Activated CD8-positive, alpha-beta memory T cell treated with anti-CD3 and anti-CD28 coated beads for 36 hours (primary cell): Measurements from ENCODE around the gene MYCL. TPM values are rescaled to one million over a fixed set of nuclear protein-coding genes. Genes with fewer than 3 reads are reported as not detected.

Experiments used
- CTCF ChIA-PET: fragments of 350-600 bp; sonication (Branson Sonifier 250); formaldehyde crosslinking; loops from one replicate; lab custom pipeline; 2021; ENCODE audit warnings: antibody characterized with exemption; lab: Charles Lee
- POLR2A ChIA-PET: fragments of 350-600 bp; sonication (Branson Sonifier 250); formaldehyde crosslinking; loops from one replicate; lab custom pipeline; 2021; ENCODE audit warnings: antibody characterized with exemption; lab: Charles Lee
- total RNA-seq, 2 experiments: library from RNA; stranded (reverse); gene quantifications; one replicate each; pipeline ENCODE4 v1.2.3, GENCODE V29; 2021

MYCL gene
- total RNA-seq = under 1 TPM; 0.08 to 0.17 TPM

- ChIA-PET POLR2A (interaction anchor here (1.1 kb wide), 1 partner anchor 18 kb away, joined by 3 read pairs; no protein-coding TSS in a partner anchor), CTCF (interaction anchor here (0.6 to 2.5 kb wide), 20 partner anchors 8 to 131 kb away, joined by 3 to 16 read pairs (median 4); partner anchors contain the start of gene TRIT1)
These were observed at the start of gene MYCL for GRCh38 chr1:39901714-39902459. Gene MYCL (minus strand): TSS chr1:39901917. CDS start chr1:39901434, 483 bp downstream.

GRCh38 chr1:39949891-39950290, 48.2 kb upstream of the MYCL start:
- CTCF ChIA-PET = interaction anchor here (1.4 kb wide), 1 partner anchor 23 kb away, joined by 6 read pairs; no protein-coding TSS in a partner anchor
- POLR2A ChIA-PET = no interaction called here

GRCh38 chr1:39947260-39947659, 45.5 kb upstream of the MYCL start:
- POLR2A ChIA-PET = no interaction called here
- CTCF ChIA-PET = interaction anchor here (0.6 to 1.1 kb wide), 2 partner anchors 17 to 38 kb away, joined by 3 read pairs; no protein-coding TSS in a partner anchor

GRCh38 chr1:39946216-39946615, 44.5 kb upstream of the MYCL start:
- CTCF ChIA-PET = no interaction called here
- POLR2A ChIA-PET = no interaction called here

GRCh38 chr1:39944410-39945112, 42.8 kb upstream of the MYCL start:
- ChIA-PET CTCF (interaction anchor here (0.7 kb wide), 1 partner anchor 113 kb away, joined by 4 read pairs; no protein-coding TSS in a partner anchor), POLR2A (no interaction called here)

- POLR2A ChIA-PET = no interaction called here
- CTCF ChIA-PET = interaction anchor here (0.7 to 0.9 kb wide), 3 partner anchors 24 to 112 kb away, joined by 3 to 4 read pairs (median 3); partner anchors contain the start of gene MYCL
These were observed 42.0 kb upstream of the MYCL start for GRCh38 chr1:39943471-39944290.

GRCh38 chr1:39940980-39941871, 39.5 kb upstream of the MYCL start:
- POLR2A ChIA-PET = no interaction called here
- CTCF ChIA-PET = no interaction called here

- CTCF ChIA-PET = no interaction called here
These were observed 38.5 kb upstream of the MYCL start for GRCh38 chr1:39940253-39940652.

GRCh38 chr1:39938856-39939255, 37.1 kb upstream of the MYCL start:
- POLR2A ChIA-PET = no interaction called here
- CTCF ChIA-PET = no interaction called here

More at GRCh38 chr1:39940253-39940652, 38.5 kb upstream of the MYCL start:
- POLR2A ChIA-PET = no interaction called here

GRCh38 chr1:39936724-39937491, 35.2 kb upstream of the MYCL start:
- ChIA-PET CTCF (interaction anchor here (1.1 kb wide), 1 partner anchor 17 kb away, joined by 3 read pairs; no protein-coding TSS in a partner anchor), POLR2A (no interaction called here)

- CTCF ChIA-PET = interaction anchor here (0.6 kb wide), 1 partner anchor 1065 kb away, joined by 4 read pairs; no protein-coding TSS in a partner anchor
- POLR2A ChIA-PET = no interaction called here
These were observed 32.5 kb upstream of the MYCL start for GRCh38 chr1:39933956-39934941.

GRCh38 chr1:39928809-39929587, 27.3 kb upstream of the MYCL start:
- CTCF ChIA-PET = no interaction called here
- POLR2A ChIA-PET = interaction anchor here (0.5 kb wide), 1 partner anchor 42 kb away, joined by 5 read pairs; no protein-coding TSS in a partner anchor

GRCh38 chr1:39927538-39927937, 25.8 kb upstream of the MYCL start:
- ChIA-PET CTCF (no interaction called here), POLR2A (no interaction called here)

- ChIA-PET POLR2A (no interaction called here), CTCF (no interaction called here)
These were observed 25.1 kb upstream of the MYCL start for GRCh38 chr1:39926820-39927219.

GRCh38 chr1:39926343-39926793, 24.7 kb upstream of the MYCL start:
- CTCF ChIA-PET = interaction anchor here (1.2 kb wide), 1 partner anchor 106 kb away, joined by 3 read pairs; no protein-coding TSS in a partner anchor
- POLR2A ChIA-PET = no interaction called here
